B cell (primary cell): ENCODE results near the gene SLC2A4. TPM values are rescaled to one million over a fixed set of nuclear protein-coding genes. Genes with fewer than 3 reads are reported as not detected.
A peak's percentile ranks its signal among the peaks of the same experiment; 100 is the strongest.

Experiments used
- ATAC-seq: fragments of 200-7000 bp; cut with Tn5 transposase; one replicate; pipeline ENCODE4 v1.10.0; 2021; ENCODE audit warnings: low read depth, mild to moderate bottlenecking, moderate number of reproducible peaks, moderate library complexity
- CTCF ChIA-PET: fragments of 350-600 bp; sonication (Branson Sonifier 250); formaldehyde crosslinking; loops from one replicate; lab custom pipeline; 2021; ENCODE audit warnings: antibody characterized with exemption, inconsistent platforms; lab: Charles Lee
- POLR2A ChIA-PET: fragments of 350-600 bp; sonication (Branson Sonifier 250); formaldehyde crosslinking; loops from one replicate; lab custom pipeline; 2021; ENCODE audit warnings: antibody characterized with exemption; lab: Charles Lee
- DNase-seq: peaks from one replicate; pipeline ENCODE4 v3.0.0; 2013
- H2AFZ ChIP-seq: 2 replicates; pipeline ENCODE4 v1.6.1; 2012; ENCODE audit warnings: mild to moderate bottlenecking, low read depth, low read length; ENCODE audit not compliant: insufficient read depth, poor library complexity, severe bottlenecking
- H3K27ac ChIP-seq, 2 donors: 1 replicate in 1 of 2; 2 replicates in 1 of 2; pipeline ENCODE4 v1.5.1; 2012 to 2013; ENCODE audit warnings: low read length in 2 of 2, mild to moderate bottlenecking in 2 of 2, moderate library complexity in 1 of 2
- H3K27me3 ChIP-seq, 4 experiments: fragments of 200-600 bp in 1 of 4; sonication (generic) in 1 of 4; replicated peaks in 1 of 4; 1 replicate in 2 of 4; 2 replicates in 2 of 4; pipeline versions ENCODE4 v1.6.1 to v1.7.0; 2013 to 2016; ENCODE audit warnings: low read length in 3 of 4, mild to moderate bottlenecking in 2 of 4, mixed read lengths in 1 of 4, moderate library complexity in 1 of 4; ENCODE audit not compliant: insufficient read depth in 4 of 4, control insufficient read depth in 3 of 4; ENCODE audit errors: control extremely low read depth in 1 of 4
- H3K36me3 ChIP-seq, 2 experiments: replicated peaks in 1 of 2; 1 replicate in 1 of 2; 2 replicates in 1 of 2; pipeline versions ENCODE4 v1.6.1 to v1.7.1; 2013; ENCODE audit warnings: low read length in 1 of 2; ENCODE audit not compliant: insufficient read depth in 2 of 2, control insufficient read depth in 1 of 2; ENCODE audit errors: control extremely low read depth in 1 of 2, extremely low read depth in 1 of 2
- H3K4me1 ChIP-seq, 2 donors: fragments of 200-600 bp in 1 of 2; sonication (generic) in 1 of 2; 1 replicate in 1 of 2; 2 replicates in 1 of 2; pipeline versions ENCODE4 v1.5.1 to v1.6.1; 2013 to 2017; ENCODE audit warnings: low read length in 2 of 2; ENCODE audit not compliant: control insufficient read depth in 2 of 2, insufficient read depth in 2 of 2
- H3K4me2 ChIP-seq: replicated peaks from 2 replicates; pipeline ENCODE3; 2012; ENCODE audit warnings: mild to moderate bottlenecking, low read depth, low read length; ENCODE audit not compliant: poor library complexity, severe bottlenecking
- H3K4me3 ChIP-seq, 5 experiments: fragments of 200-600 bp in 1 of 5; sonication (generic) in 1 of 5; 1 replicate in 3 of 5; 2 replicates in 2 of 5; pipeline versions ENCODE4 v1.5.1 to v1.7.0; 2011 to 2016; ENCODE audit warnings: low read length in 4 of 5, mild to moderate bottlenecking in 4 of 5, low read depth in 2 of 5, control low read depth in 1 of 5, moderate library complexity in 1 of 5; ENCODE audit not compliant: insufficient read depth in 1 of 5; ENCODE audit errors: control extremely low read depth in 1 of 5, extremely low read depth in 1 of 5
- H3K79me2 ChIP-seq: fragments of 200-600 bp; sonication (generic); one replicate; pipeline ENCODE4 v1.6.0; 2016; ENCODE audit warnings: low read length; ENCODE audit not compliant: control insufficient read depth, insufficient read depth
- H3K9ac ChIP-seq: fragments of 200-600 bp; sonication (generic); 2 replicates; pipeline ENCODE4 v1.6.1; 2017; ENCODE audit warnings: mild to moderate bottlenecking, low read length, moderate library complexity
- H3K9me3 ChIP-seq, 3 donors: one replicate each; pipeline versions ENCODE4 v1.6.1 to v1.7.1; 2013; ENCODE audit warnings: low read length in 2 of 3; ENCODE audit not compliant: control insufficient read depth in 2 of 3, insufficient read depth in 1 of 3; ENCODE audit errors: control extremely low read depth in 1 of 3
- H4K20me1 ChIP-seq: 2 replicates; pipeline ENCODE4 v1.6.0; 2012; ENCODE audit warnings: mild to moderate bottlenecking, low read length; ENCODE audit not compliant: insufficient read depth, control insufficient read depth, poor library complexity, severe bottlenecking
- H3K27ac Mint-ChIP-seq: one replicate; pipeline ENCODE4 v1.8.0; 2021; ENCODE audit warnings: mixed read lengths
- H3K27me3 Mint-ChIP-seq: one replicate; pipeline ENCODE4 v1.8.0; 2021; ENCODE audit warnings: mixed read lengths
- H3K4me1 Mint-ChIP-seq: one replicate; pipeline ENCODE4 v1.8.0; 2021; ENCODE audit warnings: mixed read lengths
- H3K4me3 Mint-ChIP-seq: one replicate; pipeline ENCODE4 v1.8.0; 2021; ENCODE audit warnings: mixed read lengths
- H3K9me3 Mint-ChIP-seq: one replicate; pipeline ENCODE4 v1.8.0; 2022; ENCODE audit warnings: mixed read lengths; ENCODE audit not compliant: insufficient read depth
- EZH2 ChIP-seq: IDR thresholded peaks from 2 replicates; pipeline ENCODE4 v1.6.1; 2012; ENCODE audit warnings: borderline replicate concordance, low read depth, mild to moderate bottlenecking, moderate library complexity, low read length; ENCODE audit not compliant: insufficient read depth, poor library complexity, severe bottlenecking
- WGBS: methylation state at CpG from one replicate; pipeline ENCODE4 v1.1.5; 2013; ENCODE audit warnings: missing lambda C conversion rate; ENCODE audit not compliant: insufficient coverage; 5-methylcytosine and 5-hydroxymethylcytosine counted together
- intact Hi-C: fragments of 100-400 bp; cut with micrococcal nuclease; formaldehyde crosslinking; loops from one replicate; pipeline ENCODE4 v1.10.0; 2022
- polyA plus RNA-seq: library from polyadenylated mRNA; depleted of rRNA; stranded (reverse); fragments of >200 nt; gene quantifications from 2 replicates; pipeline ENCODE4 v1.2.3, GENCODE V29; 2012
- total RNA-seq, 2 donors: library from RNA; stranded (reverse); fragments of 120-200 nt in 1 of 2; gene quantifications; 1 replicate in 1 of 2; 2 replicates in 1 of 2; pipeline versions ENCODE4 v1.2.3 to v1.2.4, GENCODE V29; 2013 to 2022
- TF ChIP-seq, protein P1 (sequence below): fragments of 200-600 bp; IDR thresholded peaks from one replicate; pipeline ENCODE4 v1.8.0; 2022; ENCODE audit warnings: antibody characterized with exemption, mild to moderate bottlenecking

The SLC2A4 gene
- total and polyA plus RNA-seq, 2 donors (not counting 1 experiment from before 2014, with no cell fraction given), result not detected

DNA sequence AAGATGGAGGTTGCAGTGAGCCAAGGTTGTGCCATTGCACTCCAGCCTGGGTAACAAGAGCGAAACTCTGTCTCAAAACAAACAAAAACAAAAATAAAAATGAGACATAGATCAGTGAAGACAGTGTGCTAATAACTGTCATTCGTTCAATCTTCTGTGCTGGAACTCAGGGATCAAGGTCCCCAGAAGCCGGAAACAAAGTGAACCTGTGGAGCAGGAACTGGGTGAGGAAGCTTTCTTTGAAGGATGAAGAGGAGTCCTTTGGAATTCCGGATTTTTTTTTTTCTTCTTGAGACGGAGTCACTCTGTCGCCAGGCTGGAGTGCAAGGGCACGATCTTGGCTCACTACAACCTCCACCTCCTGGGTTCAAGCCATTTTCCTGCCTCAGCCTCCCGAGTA is 2.1 kb upstream of the SLC2A4 start:
- no peak overlapping the region for H3K9ac ChIP-seq
- H2AFZ ChIP-seq, result no peak overlapping the region
- no peak overlapping the region for H3K27ac Mint-ChIP-seq
- CTCF ChIA-PET, result interaction anchor here (0.6 to 10.9 kb wide), 10 partner anchors 10 to 281 kb away, joined by 3 to 115 read pairs (median 3); partner anchors contain the start of gene ACAP1
- H3K36me3 ChIP-seq, result no peaks in the 10 kb centered on the region
- no peaks in the 10 kb centered on the region for H4K20me1 ChIP-seq
- intact Hi-C loops, result no loop called here
- no peak overlapping the region for H3K27ac ChIP-seq
- peaks cover 20 to 31% of the 10 kb centered on the region in 2 donors for H3K4me1 ChIP-seq
- no peak overlapping the region for H3K4me2 ChIP-seq
- peaks cover 16% of the 10 kb centered on the region for H3K27me3 Mint-ChIP-seq
- TF ChIP-seq EZH2, result no peak
- TF ChIP-seq, protein P1, sequence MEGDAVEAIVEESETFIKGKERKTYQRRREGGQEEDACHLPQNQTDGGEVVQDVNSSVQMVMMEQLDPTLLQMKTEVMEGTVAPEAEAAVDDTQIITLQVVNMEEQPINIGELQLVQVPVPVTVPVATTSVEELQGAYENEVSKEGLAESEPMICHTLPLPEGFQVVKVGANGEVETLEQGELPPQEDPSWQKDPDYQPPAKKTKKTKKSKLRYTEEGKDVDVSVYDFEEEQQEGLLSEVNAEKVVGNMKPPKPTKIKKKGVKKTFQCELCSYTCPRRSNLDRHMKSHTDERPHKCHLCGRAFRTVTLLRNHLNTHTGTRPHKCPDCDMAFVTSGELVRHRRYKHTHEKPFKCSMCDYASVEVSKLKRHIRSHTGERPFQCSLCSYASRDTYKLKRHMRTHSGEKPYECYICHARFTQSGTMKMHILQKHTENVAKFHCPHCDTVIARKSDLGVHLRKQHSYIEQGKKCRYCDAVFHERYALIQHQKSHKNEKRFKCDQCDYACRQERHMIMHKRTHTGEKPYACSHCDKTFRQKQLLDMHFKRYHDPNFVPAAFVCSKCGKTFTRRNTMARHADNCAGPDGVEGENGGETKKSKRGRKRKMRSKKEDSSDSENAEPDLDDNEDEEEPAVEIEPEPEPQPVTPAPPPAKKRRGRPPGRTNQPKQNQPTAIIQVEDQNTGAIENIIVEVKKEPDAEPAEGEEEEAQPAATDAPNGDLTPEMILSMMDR, result no peak
- no peak for ATAC-seq
- no peaks in the 10 kb centered on the region for H3K79me2 ChIP-seq
- POLR2A ChIA-PET, result interaction anchor here (0.7 kb wide), 1 partner anchor 164 kb away, joined by 4 read pairs; no protein-coding TSS in a partner anchor
- H3K27me3 ChIP-seq, result peaks cover 0 to 34% (median 13%) of the 10 kb centered on the region in 4 experiments
- no peak for DNase-seq
- peaks cover 20% of the 10 kb centered on the region for H3K4me1 Mint-ChIP-seq
- 88% methylated on average over 5 of the region's 8 CpGs for WGBS
- H3K9me3 Mint-ChIP-seq, result no peaks in the 10 kb centered on the region
- H3K9me3 ChIP-seq, result peaks cover 0 to 16% (median 0%) of the 10 kb centered on the region in 3 donors
- no peak overlapping the region for H3K4me3 Mint-ChIP-seq
- H3K4me3 ChIP-seq, result no peak overlapping the region

DNA sequence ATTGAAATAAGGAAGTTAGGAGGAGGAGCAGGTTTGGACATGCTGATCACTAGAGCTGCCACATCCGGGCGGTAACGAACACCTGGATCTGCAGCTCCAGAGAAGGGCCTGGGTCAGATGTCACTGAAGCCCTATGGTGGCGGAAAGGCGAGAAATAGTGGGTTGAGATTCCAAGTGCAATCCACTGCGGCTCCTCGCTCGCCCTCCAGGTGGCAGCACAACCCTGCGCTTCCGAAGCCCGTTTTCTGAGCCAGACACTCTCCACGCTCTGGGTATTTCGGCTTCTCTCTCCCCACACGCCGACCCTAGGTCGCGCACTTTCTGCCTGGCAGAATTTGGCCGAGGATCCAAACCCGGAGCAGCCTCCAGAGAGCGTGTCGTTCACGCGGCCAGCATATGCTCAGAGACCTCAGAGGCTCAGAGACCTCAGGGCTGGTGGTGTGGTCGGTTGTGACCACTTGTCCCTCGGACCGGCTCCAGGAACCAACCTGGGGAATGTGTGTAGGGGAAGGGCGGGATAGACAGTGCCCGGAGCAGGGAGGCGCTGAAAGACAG is 922 bp upstream of the SLC2A4 start:
- no peaks in the 10 kb centered on the region for H3K9me3 Mint-ChIP-seq
- Histone ChIP-seq H3K27me3 (peaks cover 0 to 45% (median 13%) of the 10 kb centered on the region in 4 experiments), H2AFZ (peak overlapping the region; percentile 64), H3K27ac (no peak overlapping the region), H3K79me2 (no peaks in the 10 kb centered on the region), H3K9me3 (peaks cover 0 to 18% (median 0%) of the 10 kb centered on the region in 3 donors), H3K4me1 (peaks cover 20 to 31% of the 10 kb centered on the region in 2 donors), H4K20me1 (no peaks in the 10 kb centered on the region), H3K4me2 (peak overlapping the region; percentile 98), H3K9ac (peak overlapping the region; percentile 67), H3K36me3 (no peaks in the 10 kb centered on the region), H3K4me3 (peak overlapping the region; percentile 1 to 69 (median 53))
- H3K4me1 Mint-ChIP-seq, result peaks cover 20% of the 10 kb centered on the region
- H3K27ac Mint-ChIP-seq, result peak overlapping the region; percentile 76
- 1% methylated on average over 29 of the region's 29 CpGs for WGBS
- ATAC-seq (peak; percentile 84), DNase-seq (peak; percentile 85)
- CTCF ChIA-PET, result interaction anchor here (1.0 to 10.9 kb wide), 10 partner anchors 17 to 280 kb away, joined by 3 to 115 read pairs (median 4); partner anchors contain the start of gene ACAP1
- peaks cover 16% of the 10 kb centered on the region for H3K27me3 Mint-ChIP-seq
- intact Hi-C loops, result loop anchor here (1.0 to 2.0 kb wide), 7 partner anchors 16 to 309 kb away; partner anchors contain the start of genes CLDN7, SENP3 and TMEM102
- POLR2A ChIA-PET, result interaction anchor here (0.7 to 1.5 kb wide), 3 partner anchors 13 to 65 kb away, joined by 4 to 7 read pairs (median 5); partner anchors contain the start of gene GABARAP
- TF ChIP-seq EZH2, result no peak
- TF ChIP-seq, protein P1, result peak; percentile 91
- H3K4me3 Mint-ChIP-seq, result peak overlapping the region; percentile 92
